ENCODE results near the gene EFNA5. TPM values are rescaled to one million over a fixed set of nuclear protein-coding genes. Genes with fewer than 3 reads are reported as not detected.

Gene EFNA5
- total RNA-seq, 1 experiment from 2014 or later = 1.5 TPM

DNA sequence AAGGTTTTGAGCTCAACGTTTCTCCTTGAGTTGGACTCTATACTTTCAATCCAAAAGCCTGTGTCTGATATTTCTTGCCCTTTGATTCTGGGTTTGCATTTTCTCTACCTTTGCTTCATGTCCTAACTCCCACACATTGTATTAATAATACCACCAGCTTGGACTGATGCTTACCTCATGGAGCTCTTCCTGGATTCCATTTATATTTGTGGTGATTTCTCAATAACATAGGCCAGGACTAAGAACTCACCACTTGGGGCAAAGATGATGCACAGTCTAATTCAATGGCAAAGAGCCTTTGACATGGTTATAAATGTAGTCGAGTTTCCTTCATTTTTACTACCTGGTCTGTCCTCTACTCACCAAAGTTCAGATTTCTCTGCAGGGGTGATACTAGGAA lies 27.5 kb upstream of the EFNA5 start:
- ChIA-PET CTCF (no interaction called here), POLR2A (no interaction called here)
- H3K4me1 ChIP-seq = no peaks in the 10 kb centered on the region
- Mint-ChIP-seq H3K27ac (ENCODE audit: unreplicated experiment) (no peak overlapping the region), H3K4me1 (ENCODE audit: low read depth, unreplicated experiment) (no peaks in the 10 kb centered on the region), H3K4me3 (ENCODE audit: unreplicated experiment) (no peak overlapping the region), H3K9me3 (ENCODE audit: unreplicated experiment) (no peaks in the 10 kb centered on the region), H3K36me3 (ENCODE audit: insufficient read depth, unreplicated experiment) (no peaks in the 10 kb centered on the region), H3K27me3 (ENCODE audit: insufficient read depth, unreplicated experiment) (peaks cover 5% of the 10 kb centered on the region)
- no peaks in the 10 kb centered on the region; the same call in 1 of the 2 replicates for H3K9me3 ChIP-seq
- no peak for DNase-seq
- no peak overlapping the region for H3K4me3 ChIP-seq (ENCODE audit: low read depth, low read length)
- no peaks in the 10 kb centered on the region for H3K27me3 ChIP-seq (replicated peaks; ENCODE audit: control insufficient read depth, insufficient read depth, low read length)
- intact Hi-C loops (cut with micrococcal nuclease; ENCODE audit: unreplicated experiment) = no loop called here
- TF ChIP-seq, protein P1, sequence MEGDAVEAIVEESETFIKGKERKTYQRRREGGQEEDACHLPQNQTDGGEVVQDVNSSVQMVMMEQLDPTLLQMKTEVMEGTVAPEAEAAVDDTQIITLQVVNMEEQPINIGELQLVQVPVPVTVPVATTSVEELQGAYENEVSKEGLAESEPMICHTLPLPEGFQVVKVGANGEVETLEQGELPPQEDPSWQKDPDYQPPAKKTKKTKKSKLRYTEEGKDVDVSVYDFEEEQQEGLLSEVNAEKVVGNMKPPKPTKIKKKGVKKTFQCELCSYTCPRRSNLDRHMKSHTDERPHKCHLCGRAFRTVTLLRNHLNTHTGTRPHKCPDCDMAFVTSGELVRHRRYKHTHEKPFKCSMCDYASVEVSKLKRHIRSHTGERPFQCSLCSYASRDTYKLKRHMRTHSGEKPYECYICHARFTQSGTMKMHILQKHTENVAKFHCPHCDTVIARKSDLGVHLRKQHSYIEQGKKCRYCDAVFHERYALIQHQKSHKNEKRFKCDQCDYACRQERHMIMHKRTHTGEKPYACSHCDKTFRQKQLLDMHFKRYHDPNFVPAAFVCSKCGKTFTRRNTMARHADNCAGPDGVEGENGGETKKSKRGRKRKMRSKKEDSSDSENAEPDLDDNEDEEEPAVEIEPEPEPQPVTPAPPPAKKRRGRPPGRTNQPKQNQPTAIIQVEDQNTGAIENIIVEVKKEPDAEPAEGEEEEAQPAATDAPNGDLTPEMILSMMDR (IDR thresholded peaks at IDR 0.05; ENCODE audit: insufficient read depth in 1 of 2, low read depth in 1 of 2, low read length in 1 of 2, severe bottlenecking in 1 of 2, unreplicated experiment in 1 of 2) = no peak
- no peaks in the 10 kb centered on the region for H3K36me3 ChIP-seq (ENCODE audit: control insufficient read depth, insufficient read depth, low read length)
- BruUV-seq (replicated peaks) = no TSS peak

DNA sequence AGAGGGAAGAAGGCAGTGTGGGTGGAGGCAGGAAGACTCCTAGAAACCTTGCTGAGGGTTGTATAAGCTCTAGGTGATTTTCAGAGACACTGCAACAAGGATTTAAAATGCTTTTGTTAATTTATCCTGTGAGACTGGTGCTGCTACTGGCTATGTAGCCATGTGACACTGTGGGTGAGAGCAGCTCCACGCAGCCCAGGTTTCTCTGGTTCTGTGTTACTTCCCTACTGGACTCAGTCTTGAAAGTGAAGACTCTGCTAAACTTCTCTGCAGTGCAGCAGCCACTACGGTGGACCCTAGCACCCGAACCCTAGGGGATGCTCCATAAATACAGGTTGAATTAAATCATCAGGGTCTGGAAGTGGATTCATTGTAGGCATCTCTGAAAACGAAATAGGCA lies 25.8 kb upstream of the EFNA5 start:
- Histone ChIP-seq H3K9me3 (no peaks in the 10 kb centered on the region; the same call in 1 of the 2 replicates), H3K4me3 (ENCODE audit: low read depth, low read length) (no peak overlapping the region), H3K36me3 (ENCODE audit: control insufficient read depth, insufficient read depth, low read length) (no peaks in the 10 kb centered on the region), H3K4me1 (no peaks in the 10 kb centered on the region), H3K27me3 (replicated peaks; ENCODE audit: control insufficient read depth, insufficient read depth, low read length) (no peaks in the 10 kb centered on the region)
- Mint-ChIP-seq H3K36me3 (ENCODE audit: insufficient read depth, unreplicated experiment) (no peaks in the 10 kb centered on the region), H3K4me3 (ENCODE audit: unreplicated experiment) (no peak overlapping the region), H3K27ac (ENCODE audit: unreplicated experiment) (no peak overlapping the region), H3K9me3 (ENCODE audit: unreplicated experiment) (peaks cover 10% of the 10 kb centered on the region), H3K4me1 (ENCODE audit: low read depth, unreplicated experiment) (no peaks in the 10 kb centered on the region), H3K27me3 (ENCODE audit: insufficient read depth, unreplicated experiment) (peaks cover 1% of the 10 kb centered on the region)
- BruUV-seq (replicated peaks) = no TSS peak
- POLR2A ChIA-PET = no interaction called here
- intact Hi-C loops (cut with micrococcal nuclease; ENCODE audit: unreplicated experiment) = no loop called here
- DNase-seq = no peak
- TF ChIP-seq, protein P1 (IDR thresholded peaks at IDR 0.05; ENCODE audit: insufficient read depth in 1 of 2, low read depth in 1 of 2, low read length in 1 of 2, severe bottlenecking in 1 of 2, unreplicated experiment in 1 of 2) = no peak
- CTCF ChIA-PET = no interaction called here

DNA sequence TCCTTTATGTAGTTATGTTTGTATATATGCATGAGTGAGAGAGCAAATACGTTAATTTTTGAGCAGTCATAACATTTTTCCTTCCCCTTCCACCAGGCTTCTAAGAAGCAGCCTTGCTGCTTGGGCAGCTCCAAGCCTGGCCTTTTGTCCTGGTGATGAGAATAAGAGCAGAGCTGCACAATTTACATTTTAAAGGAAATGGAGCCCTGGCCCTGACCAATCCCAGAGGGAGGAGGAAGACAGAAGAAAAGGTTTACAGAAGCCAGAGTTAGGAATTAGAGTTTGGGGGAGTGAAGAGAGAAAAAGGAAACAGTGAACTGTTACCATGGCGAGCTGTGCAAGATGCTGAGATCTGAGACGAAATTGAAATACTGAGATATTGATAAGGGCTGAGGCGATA lies 25.3 kb upstream of the EFNA5 start:
- CTCF ChIA-PET = no interaction called here
- TF ChIP-seq, protein P1 (IDR thresholded peaks at IDR 0.05; ENCODE audit: insufficient read depth in 1 of 2, low read depth in 1 of 2, low read length in 1 of 2, severe bottlenecking in 1 of 2, unreplicated experiment in 1 of 2) = no peak
- no TSS peak for BruUV-seq (replicated peaks)
- Histone ChIP-seq H3K27me3 (replicated peaks; ENCODE audit: control insufficient read depth, insufficient read depth, low read length) (no peaks in the 10 kb centered on the region), H3K4me1 (no peaks in the 10 kb centered on the region), H3K9me3 (no peaks in the 10 kb centered on the region; the same call in 1 of the 2 replicates), H3K36me3 (ENCODE audit: control insufficient read depth, insufficient read depth, low read length) (no peaks in the 10 kb centered on the region), H3K4me3 (ENCODE audit: low read depth, low read length) (no peak overlapping the region)
- intact Hi-C loops (cut with micrococcal nuclease; ENCODE audit: unreplicated experiment) = no loop called here
- no peaks in the 10 kb centered on the region for H3K4me1 Mint-ChIP-seq (ENCODE audit: low read depth, unreplicated experiment)
- H3K4me3 Mint-ChIP-seq (ENCODE audit: unreplicated experiment) = no peak overlapping the region
- peaks cover 3% of the 10 kb centered on the region for H3K27me3 Mint-ChIP-seq (ENCODE audit: insufficient read depth, unreplicated experiment)
- POLR2A ChIA-PET = no interaction called here
- no peak overlapping the region for H3K27ac Mint-ChIP-seq (ENCODE audit: unreplicated experiment)
- DNase-seq = no peak
- no peaks in the 10 kb centered on the region for H3K36me3 Mint-ChIP-seq (ENCODE audit: insufficient read depth, unreplicated experiment)
- H3K9me3 Mint-ChIP-seq (ENCODE audit: unreplicated experiment) = peaks cover 14% of the 10 kb centered on the region
